ENCODE measurements around the gene TSPEAR. TPM values are rescaled to one million over a fixed set of nuclear protein-coding genes. Genes with fewer than 3 reads are reported as not detected.

Gene TSPEAR
- polyA plus RNA-seq, 1 of the 3 experiments (the other 2 are of a cell fraction) = 0.08 TPM

- DNase-seq = no peak
- Histone ChIP-seq H3K4me3 (ENCODE audit: low read depth in 2 of 2, low read length in 1 of 2) (no peak within 1 kb of the TSS), H4K20me1 (ENCODE audit: insufficient read depth) (no peaks in the 10 kb centered on the region), H3F3A (replicated peaks; ENCODE audit: insufficient read depth) (no peaks in the 10 kb centered on the region), H3K4me1 (ENCODE audit: control insufficient read depth in 1 of 2, insufficient read depth in 2 of 2, low read depth in 1 of 2, low read length in 1 of 2) (no peaks in the 10 kb centered on the region), H3K9me2 (no peaks in the 10 kb centered on the region), H3K9me3 (no peaks in the 10 kb centered on the region), H3K36me3 (replicated peaks in 1 of 2; ENCODE audit: control insufficient read depth in 1 of 2, insufficient read depth in 2 of 2, low read length in 1 of 2) (no peaks in the 10 kb centered on the region), H3K27me3 (ENCODE audit: insufficient read depth) (peaks cover 17% of the 10 kb centered on the region; the same call in 1 of the 2 replicates), H3K27ac (ENCODE audit: low read depth in 2 of 2, low read length in 1 of 2) (no peak within 1 kb of the TSS), H2AFZ (ENCODE audit: low read depth) (no peak within 1 kb of the TSS), H3K9ac (no peak within 1 kb of the TSS), H3K4me2 (no peak within 1 kb of the TSS), H3K79me2 (ENCODE audit: insufficient read depth) (no peaks in the 10 kb centered on the region)
- CTCF ChIA-PET = no interaction called here
- TF ChIP-seq NRF1 (IDR thresholded peaks at IDR 0.05; ENCODE audit: low read depth, low read length) = no peak
- no peak for TF ChIP-seq SIN3A (IDR thresholded peaks at IDR 0.05; ENCODE audit: borderline replicate concordance, low read depth, low read length)
- TF ChIP-seq GABPA (IDR thresholded peaks at IDR 0.05; ENCODE audit: low read depth) = no peak
- no peak for TF ChIP-seq TCF12 (IDR thresholded peaks at IDR 0.05)
- TF ChIP-seq PBX3 (IDR thresholded peaks at IDR 0.05) = no peak
- no peak for TF ChIP-seq RFX5 (IDR thresholded peaks at IDR 0.05; ENCODE audit: low read length)
- no peak for TF ChIP-seq CTCF (IDR thresholded peaks at IDR 0.05)
- TF ChIP-seq NFIC (IDR thresholded peaks at IDR 0.05; ENCODE audit: borderline replicate concordance) = no peak
- no peak for TF ChIP-seq USF2 (IDR thresholded peaks at IDR 0.05; ENCODE audit: borderline replicate concordance, low read depth, low read length)
- no peak for TF ChIP-seq MEF2A (IDR thresholded peaks at IDR 0.05; ENCODE audit: borderline replicate concordance, low read depth)
- TF ChIP-seq RCOR1 (IDR thresholded peaks at IDR 0.05; ENCODE audit: low read length) = no peak
- no peak for TF ChIP-seq USF1 (IDR thresholded peaks at IDR 0.05; ENCODE audit: borderline replicate concordance, low read depth)
- no peak for TF ChIP-seq FOSL2 (IDR thresholded peaks at IDR 0.05; ENCODE audit: borderline replicate concordance, low read depth)
- TF ChIP-seq TAF1 (IDR thresholded peaks at IDR 0.05; ENCODE audit: borderline replicate concordance, low read depth, low read length) = no peak
- no peak for TF ChIP-seq ELF1 (IDR thresholded peaks at IDR 0.05)
- TF ChIP-seq FOXJ3 (CRISPR knock-in tag; IDR thresholded peaks at IDR 0.05) = no peak
- TF ChIP-seq REST (IDR thresholded peaks at IDR 0.05; ENCODE audit: low read depth, low read length) = no peak
- TF ChIP-seq ZBTB33 (IDR thresholded peaks at IDR 0.05; ENCODE audit: borderline replicate concordance, low read depth) = no peak
- POLR2A ChIA-PET = no interaction called here
- WGBS (ENCODE audit: low lambda C conversion rate) = 14% methylated on average over 19 of the region's 21 CpGs
These were observed 171.2 kb downstream of the TSPEAR start, which contains the start of gene KRTAP10-1 for GRCh38 chr21:44539991-44540666. TSS of gene KRTAP10-1 (minus strand) at chr21:44540195. CDS start at chr21:44540150, 45 bp downstream.

Data from SK-N-SH (cell line).